GM23338 (cell line): ENCODE results near the gene DTX1. TPM values are rescaled to one million over a fixed set of nuclear protein-coding genes. Genes with fewer than 3 reads are reported as not detected.

Experiments used
- ATAC-seq: fragments of 200-7000 bp; cut with Tn5 transposase; 3 replicates; pipeline ENCODE4 v1.9.1; 2020
- DNase-seq: peaks from one replicate; pipeline ENCODE4 v3.0.0-alpha.2; 2015; ENCODE audit warnings: low spot score
- H2AFZ ChIP-seq: fragments of 200-600 bp; sonication (generic); 2 replicates; pipeline ENCODE4 v1.8.0; 2016; ENCODE audit warnings: antibody characterized with exemption, mild to moderate bottlenecking, moderate library complexity
- H3F3A ChIP-seq: fragments of 200-600 bp; sonication (generic); replicated peaks from 2 replicates; pipeline ENCODE4 v1.8.0; 2017; ENCODE audit warnings: antibody characterized with exemption, mixed run types, low read depth
- H3K27ac ChIP-seq: fragments of 200-600 bp; sonication (generic); 2 replicates; pipeline ENCODE4 v1.6.1; 2016; ENCODE audit warnings: low read depth
- H3K27me3 ChIP-seq: fragments of 200-600 bp; sonication (generic); 2 replicates; pipeline ENCODE4 v1.8.0; 2016; ENCODE audit warnings: mild to moderate bottlenecking, mixed run types, moderate library complexity; ENCODE audit not compliant: insufficient read depth
- H3K36me3 ChIP-seq: fragments of 200-600 bp; sonication (generic); 2 replicates; pipeline ENCODE4 v1.8.0; 2016; ENCODE audit warnings: mild to moderate bottlenecking; ENCODE audit not compliant: insufficient read depth
- H3K4me1 ChIP-seq: fragments of 200-600 bp; sonication (generic); 2 replicates; pipeline ENCODE4 v1.8.0; 2016; ENCODE audit warnings: mild to moderate bottlenecking, moderate library complexity; ENCODE audit not compliant: insufficient read depth
- H3K4me2 ChIP-seq: fragments of 200-600 bp; sonication (generic); 2 replicates; pipeline ENCODE4 v1.7.1; 2017; ENCODE audit warnings: mixed run types
- H3K4me3 ChIP-seq: fragments of 200-600 bp; sonication (generic); 2 replicates; pipeline ENCODE4 v1.6.1; 2016; ENCODE audit warnings: mixed run types
- H3K79me2 ChIP-seq: fragments of 200-600 bp; sonication (generic); replicated peaks from 2 replicates; pipeline ENCODE4 v1.8.0; 2017; ENCODE audit warnings: mild to moderate bottlenecking; ENCODE audit not compliant: insufficient read depth
- H3K9me2 ChIP-seq: fragments of 200-600 bp; sonication (generic); 2 replicates; pipeline ENCODE4 v1.8.0; 2017; ENCODE audit not compliant: insufficient read depth
- H4K20me1 ChIP-seq: fragments of 200-600 bp; sonication (generic); replicated peaks from 2 replicates; pipeline ENCODE4 v1.8.0; 2017; ENCODE audit warnings: mild to moderate bottlenecking; ENCODE audit not compliant: insufficient read depth
- H3K27ac Mint-ChIP-seq: 2 replicates; pipeline ENCODE4 v1.8.0; 2020; ENCODE audit warnings: inconsistent platforms, mild to moderate bottlenecking, moderate library complexity, mixed read lengths
- H3K27me3 Mint-ChIP-seq: 3 replicates; pipeline ENCODE4 v1.8.0; 2022; ENCODE audit warnings: low read depth, mild to moderate bottlenecking, moderate library complexity, mixed read lengths, inconsistent platforms; ENCODE audit not compliant: insufficient read depth, poor library complexity
- H3K36me3 Mint-ChIP-seq: 3 replicates; pipeline ENCODE4 v1.8.0; 2021; ENCODE audit warnings: low read depth, mild to moderate bottlenecking, inconsistent platforms, moderate library complexity, mixed read lengths
- H3K4me1 Mint-ChIP-seq: 3 replicates; pipeline ENCODE4 v1.8.0; 2020; ENCODE audit warnings: mild to moderate bottlenecking, inconsistent platforms, mixed read lengths
- H3K4me3 Mint-ChIP-seq: 3 replicates; pipeline ENCODE4 v1.8.0; 2021; ENCODE audit warnings: moderate library complexity, mild to moderate bottlenecking, inconsistent platforms, mixed read lengths
- H3K9me3 Mint-ChIP-seq: 3 replicates; pipeline ENCODE4 v1.8.0; 2020; ENCODE audit warnings: moderate library complexity, mild to moderate bottlenecking, inconsistent platforms, mixed read lengths
- CREB1 ChIP-seq: fragments of 250-450 bp; sonication (Bioruptor Pico); IDR thresholded peaks from 2 replicates; pipeline ENCODE4 v1.5.0; 2020; ENCODE audit warnings: low read depth, mild to moderate bottlenecking, moderate library complexity
- CTCF ChIP-seq, 2 experiments: fragments of 200-600 bp in 1 of 2; sonication (generic) in 1 of 2; conservative IDR thresholded peaks; 2 replicates each; pipeline versions ENCODE4 v1.5.1 to v1.6.1; 2016 to 2017; ENCODE audit warnings: antibody characterized with exemption in 2 of 2, low read depth in 2 of 2, mild to moderate bottlenecking in 2 of 2, moderate library complexity in 1 of 2
- EZH2 ChIP-seq: fragments of 200-600 bp; sonication (generic); IDR thresholded peaks from one replicate; pipeline ENCODE4 v1.8.0; 2017; ENCODE audit warnings: antibody characterized with exemption, mild to moderate bottlenecking, low read depth; ENCODE audit not compliant: unreplicated experiment
- EZH2phosphoT487 ChIP-seq: fragments of 200-600 bp; sonication (generic); IDR thresholded peaks from one replicate; pipeline ENCODE4 v1.8.1; 2018; ENCODE audit warnings: antibody characterized with exemption; ENCODE audit not compliant: unreplicated experiment
- JUNB ChIP-seq: IDR thresholded peaks from one replicate; pipeline ENCODE4 v1.6.1; 2016; ENCODE audit warnings: antibody characterized with exemption; ENCODE audit not compliant: unreplicated experiment
- NANOG ChIP-seq: IDR thresholded peaks from 2 replicates; pipeline ENCODE4 v1.6.1; 2016; ENCODE audit warnings: antibody characterized with exemption, borderline replicate concordance
- POLR2AphosphoS5 ChIP-seq: IDR thresholded peaks from 2 replicates; pipeline ENCODE4 v1.6.1; 2016; ENCODE audit warnings: antibody characterized with exemption, low read depth
- STAT1 ChIP-seq: IDR thresholded peaks from one replicate; pipeline ENCODE4 v1.6.1; 2016; ENCODE audit warnings: antibody characterized with exemption; ENCODE audit not compliant: unreplicated experiment
- ZNF114 ChIP-seq: fragments of 250-450 bp; sonication (Bioruptor Pico); IDR thresholded peaks from 2 replicates; pipeline ENCODE4 v1.5.0; 2020; ENCODE audit warnings: mild to moderate bottlenecking, moderate library complexity
- ZNF331 ChIP-seq: fragments of 250-450 bp; sonication (Bioruptor Pico); IDR thresholded peaks from 2 replicates; pipeline ENCODE4 v1.5.0; 2020; ENCODE audit warnings: low read depth, mild to moderate bottlenecking, moderate library complexity
- polyA plus RNA-seq: library from polyadenylated mRNA; unstranded; fragments of >200 nt; fragmentation: Nextera tagmentation; extraction: Ambion mirVana; gene quantifications from 2 replicates; pipeline ENCODE4 v1.2.1, GENCODE V29; 2016
- total RNA-seq: library from RNA; depleted of rRNA; stranded (reverse); fragments of >200 nt; shearing (Covaris generic); gene quantifications from 2 replicates; pipeline ENCODE4 v1.2.3, GENCODE V29; 2014
- TF ChIP-seq, protein P1 (sequence below): IDR thresholded peaks from one replicate; pipeline ENCODE4 v1.6.1; 2018; ENCODE audit warnings: antibody characterized with exemption; ENCODE audit not compliant: unreplicated experiment
- TF ChIP-seq, protein P2 (sequence below): IDR thresholded peaks from 2 replicates; pipeline ENCODE4 v1.6.1; 2016; ENCODE audit warnings: antibody characterized with exemption

DTX1 gene
- total and polyA plus RNA-seq, 2 experiments from 2014 or later, result 1.6 to 9.0 TPM

DNA sequence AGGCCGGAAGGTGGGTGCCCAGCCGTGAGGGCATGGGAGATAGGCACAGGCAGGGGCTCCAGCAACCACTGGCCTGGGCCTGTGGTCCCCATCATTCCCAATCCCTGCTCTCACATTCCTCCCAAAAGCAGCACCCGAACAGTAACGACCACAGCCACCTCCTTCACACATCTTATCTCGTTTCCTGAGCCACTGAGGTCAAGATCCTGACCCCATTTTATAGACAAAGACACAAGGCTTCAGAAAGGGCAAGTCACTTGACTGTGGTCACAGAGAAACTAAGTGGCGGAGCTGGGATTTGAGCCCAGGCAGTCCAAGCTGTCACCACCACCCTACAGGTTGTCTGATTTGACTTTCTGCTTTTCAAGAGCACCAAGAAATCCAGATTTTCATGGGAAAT, 38.9 kb downstream of the DTX1 start (continued):
- TF ChIP-seq, protein P1, sequence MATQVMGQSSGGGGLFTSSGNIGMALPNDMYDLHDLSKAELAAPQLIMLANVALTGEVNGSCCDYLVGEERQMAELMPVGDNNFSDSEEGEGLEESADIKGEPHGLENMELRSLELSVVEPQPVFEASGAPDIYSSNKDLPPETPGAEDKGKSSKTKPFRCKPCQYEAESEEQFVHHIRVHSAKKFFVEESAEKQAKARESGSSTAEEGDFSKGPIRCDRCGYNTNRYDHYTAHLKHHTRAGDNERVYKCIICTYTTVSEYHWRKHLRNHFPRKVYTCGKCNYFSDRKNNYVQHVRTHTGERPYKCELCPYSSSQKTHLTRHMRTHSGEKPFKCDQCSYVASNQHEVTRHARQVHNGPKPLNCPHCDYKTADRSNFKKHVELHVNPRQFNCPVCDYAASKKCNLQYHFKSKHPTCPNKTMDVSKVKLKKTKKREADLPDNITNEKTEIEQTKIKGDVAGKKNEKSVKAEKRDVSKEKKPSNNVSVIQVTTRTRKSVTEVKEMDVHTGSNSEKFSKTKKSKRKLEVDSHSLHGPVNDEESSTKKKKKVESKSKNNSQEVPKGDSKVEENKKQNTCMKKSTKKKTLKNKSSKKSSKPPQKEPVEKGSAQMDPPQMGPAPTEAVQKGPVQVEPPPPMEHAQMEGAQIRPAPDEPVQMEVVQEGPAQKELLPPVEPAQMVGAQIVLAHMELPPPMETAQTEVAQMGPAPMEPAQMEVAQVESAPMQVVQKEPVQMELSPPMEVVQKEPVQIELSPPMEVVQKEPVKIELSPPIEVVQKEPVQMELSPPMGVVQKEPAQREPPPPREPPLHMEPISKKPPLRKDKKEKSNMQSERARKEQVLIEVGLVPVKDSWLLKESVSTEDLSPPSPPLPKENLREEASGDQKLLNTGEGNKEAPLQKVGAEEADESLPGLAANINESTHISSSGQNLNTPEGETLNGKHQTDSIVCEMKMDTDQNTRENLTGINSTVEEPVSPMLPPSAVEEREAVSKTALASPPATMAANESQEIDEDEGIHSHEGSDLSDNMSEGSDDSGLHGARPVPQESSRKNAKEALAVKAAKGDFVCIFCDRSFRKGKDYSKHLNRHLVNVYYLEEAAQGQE, result no peak
- no peak for TF ChIP-seq NANOG

DNA sequence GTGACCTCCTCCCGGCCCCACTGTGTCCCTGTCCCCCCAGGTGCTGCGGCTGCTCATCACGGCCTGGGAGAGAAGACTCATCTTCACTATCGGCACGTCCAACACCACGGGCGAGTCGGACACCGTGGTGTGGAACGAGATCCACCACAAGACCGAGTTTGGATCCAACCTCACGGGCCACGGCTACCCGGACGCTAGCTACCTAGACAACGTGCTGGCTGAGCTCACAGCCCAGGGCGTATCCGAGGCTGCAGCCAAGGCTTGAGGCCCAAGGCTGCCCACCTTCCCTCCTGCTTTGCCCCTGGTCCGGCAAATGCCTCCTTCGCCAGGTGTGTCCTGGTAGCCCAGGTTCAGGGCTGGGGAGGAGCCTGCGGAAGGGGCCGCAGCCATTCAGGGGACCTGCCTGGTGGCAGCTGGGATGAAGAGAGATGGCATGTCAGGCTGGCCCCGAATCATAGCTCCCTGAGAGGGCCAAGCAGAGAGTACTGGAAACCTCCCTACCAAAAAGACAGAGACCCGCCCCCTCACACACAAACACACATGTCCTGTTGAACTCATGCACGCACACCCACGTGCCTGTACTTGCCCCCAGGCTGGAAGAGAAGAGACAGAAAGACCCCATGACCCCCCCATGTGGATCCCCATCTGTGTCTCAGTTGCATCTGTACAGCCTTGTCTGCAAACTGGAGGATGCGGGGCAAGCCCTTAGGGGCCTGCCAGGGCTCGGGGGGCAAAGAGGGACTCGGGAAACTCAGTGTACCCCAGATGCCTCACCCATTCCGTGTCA, 40.3 kb downstream of the DTX1 start:
- Mint-ChIP-seq H3K9me3 (peaks cover 2% of the 10 kb centered on the region; the same call in 1 of the 3 replicates), H3K4me1 (peaks cover 24% of the 10 kb centered on the region), H3K27ac (no peak overlapping the region), H3K27me3 (peaks cover 20% of the 10 kb centered on the region), H3K4me3 (no peak overlapping the region), H3K36me3 (peaks cover 3% of the 10 kb centered on the region)
- Histone ChIP-seq H3K27ac (no peak overlapping the region), H3K9me2 (no peaks in the 10 kb centered on the region), H3K4me1 (peaks cover 5% of the 10 kb centered on the region), H3K79me2 (no peaks in the 10 kb centered on the region), H3K36me3 (no peaks in the 10 kb centered on the region), H4K20me1 (no peaks in the 10 kb centered on the region), H3F3A (no peaks in the 10 kb centered on the region), H3K4me3 (no peak overlapping the region), H2AFZ (no peak overlapping the region), H3K4me2 (no peak overlapping the region), H3K27me3 (no peaks in the 10 kb centered on the region)
- ATAC-seq, result no peak
- DNase-seq, result no peak
- TF ChIP-seq EZH2 (no peak), EZH2phosphoT487 (no peak), JUNB (no peak), CTCF (conservative IDR thresholded peaks at IDR 0.05; ENCODE audit: low read depth in 2 of 2) (no peak), CREB1 (no peak), POLR2AphosphoS5 (no peak), NANOG (no peak), STAT1 (no peak), ZNF331 (no peak), ZNF114 (CRISPR knock-in tag) (no peak)
- TF ChIP-seq, protein P2, sequence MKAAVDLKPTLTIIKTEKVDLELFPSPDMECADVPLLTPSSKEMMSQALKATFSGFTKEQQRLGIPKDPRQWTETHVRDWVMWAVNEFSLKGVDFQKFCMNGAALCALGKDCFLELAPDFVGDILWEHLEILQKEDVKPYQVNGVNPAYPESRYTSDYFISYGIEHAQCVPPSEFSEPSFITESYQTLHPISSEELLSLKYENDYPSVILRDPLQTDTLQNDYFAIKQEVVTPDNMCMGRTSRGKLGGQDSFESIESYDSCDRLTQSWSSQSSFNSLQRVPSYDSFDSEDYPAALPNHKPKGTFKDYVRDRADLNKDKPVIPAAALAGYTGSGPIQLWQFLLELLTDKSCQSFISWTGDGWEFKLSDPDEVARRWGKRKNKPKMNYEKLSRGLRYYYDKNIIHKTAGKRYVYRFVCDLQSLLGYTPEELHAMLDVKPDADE, result no peak
- TF ChIP-seq, protein P1, result no peak
